SK-N-SH (cell line): ENCODE data around the gene INO80C. TPM values are rescaled to one million over a fixed set of nuclear protein-coding genes. Genes with fewer than 3 reads are reported as not detected.

ENCODE experiments used
- CTCF ChIA-PET: fragments of 300-600, 350-600 bp; formaldehyde crosslinking; extraction: SDS; loops from one replicate; lab custom pipeline; 2021; lab: Yijun Ruan, JAX
- POLR2A ChIA-PET: fragments of 350-600 bp; sonication (Branson Sonifier 250); formaldehyde crosslinking; extraction: SDS; loops from one replicate; lab custom pipeline; 2020; ENCODE audit warnings: antibody characterized with exemption, inconsistent platforms; lab: Yijun Ruan, JAX
- DNase-seq: peaks from one replicate; pipeline ENCODE4 v3.0.0; 2012
- H2AFZ ChIP-seq: fragments of 200-600 bp; sonication (generic); 2 replicates; pipeline ENCODE4 v1.8.1; 2016; ENCODE audit warnings: antibody characterized with exemption, mild to moderate bottlenecking, low read depth
- H3F3A ChIP-seq: fragments of 200-600 bp; sonication (generic); replicated peaks from 2 replicates; pipeline ENCODE3; 2016; ENCODE audit warnings: antibody characterized with exemption, mild to moderate bottlenecking; ENCODE audit not compliant: insufficient read depth
- H3K27ac ChIP-seq, 2 experiments: fragments of 200-500 bp in 1 of 2; fragments of 200-600 bp in 1 of 2; sonication (Bioruptor generic) in 1 of 2; sonication (generic), shearing (Covaris generic) in 1 of 2; 2 replicates each; pipeline versions ENCODE4 v1.5.1 to v1.6.1; 2014 to 2016; ENCODE audit warnings: low read depth in 2 of 2, inconsistent platforms in 1 of 2, low read length in 1 of 2, mild to moderate bottlenecking in 1 of 2, mixed read lengths in 1 of 2
- H3K27me3 ChIP-seq: fragments of 200-600 bp; sonication (generic), shearing (Covaris generic); 2 replicates; pipeline ENCODE4 v1.6.1; 2016; ENCODE audit warnings: mixed run types; ENCODE audit not compliant: insufficient read depth
- H3K36me3 ChIP-seq, 2 experiments: fragments of 200-500 bp in 1 of 2; fragments of 200-600 bp in 1 of 2; sonication (Bioruptor generic) in 1 of 2; sonication (generic) in 1 of 2; replicated peaks in 1 of 2; 2 replicates each; pipeline versions ENCODE3 to v1.5.1; 2014 to 2016; ENCODE audit warnings: low read length in 1 of 2, mild to moderate bottlenecking in 1 of 2; ENCODE audit not compliant: insufficient read depth in 2 of 2, control insufficient read depth in 1 of 2
- H3K4me1 ChIP-seq, 2 experiments: fragments of 200-500 bp in 1 of 2; fragments of 200-600 bp in 1 of 2; sonication (Bioruptor generic) in 1 of 2; sonication (generic), shearing (Covaris generic) in 1 of 2; 2 replicates each; pipeline versions ENCODE4 v1.5.1 to v1.6.1; 2014 to 2016; ENCODE audit warnings: low read depth in 1 of 2, low read length in 1 of 2, mixed run types in 1 of 2; ENCODE audit not compliant: insufficient read depth in 2 of 2, control insufficient read depth in 1 of 2
- H3K4me2 ChIP-seq: fragments of 200-600 bp; sonication (generic), shearing (Covaris generic); 2 replicates; pipeline ENCODE4 v1.6.1; 2017; ENCODE audit warnings: mixed run types
- H3K4me3 ChIP-seq, 2 experiments: fragments of 200-500 bp in 1 of 2; fragments of 200-600 bp in 1 of 2; sonication (Bioruptor generic) in 1 of 2; sonication (generic), shearing (Covaris generic) in 1 of 2; 2 replicates each; pipeline versions ENCODE4 v1.5.1 to v1.8.1; 2014 to 2016; ENCODE audit warnings: low read depth in 2 of 2, inconsistent platforms in 1 of 2, low read length in 1 of 2, mild to moderate bottlenecking in 1 of 2, mixed read lengths in 1 of 2, moderate library complexity in 1 of 2
- H3K79me2 ChIP-seq: fragments of 200-600 bp; sonication (generic); 2 replicates; pipeline ENCODE4 v1.8.1; 2017; ENCODE audit warnings: mild to moderate bottlenecking; ENCODE audit not compliant: insufficient read depth
- H3K9ac ChIP-seq: fragments of 200-600 bp; sonication (generic); 2 replicates; pipeline ENCODE4 v1.6.1; 2017; ENCODE audit warnings: mixed run types
- H3K9me2 ChIP-seq: fragments of 200-600 bp; sonication (generic); 2 replicates; pipeline ENCODE4 v1.6.1; 2017; ENCODE audit warnings: mixed run types
- H3K9me3 ChIP-seq: fragments of 200-600 bp; sonication (generic); 2 replicates; pipeline ENCODE4 v1.6.1; 2017; ENCODE audit warnings: mixed run types, mild to moderate bottlenecking, moderate library complexity
- H4K20me1 ChIP-seq: fragments of 200-600 bp; sonication (generic); 2 replicates; pipeline ENCODE4 v1.6.1; 2017; ENCODE audit warnings: mild to moderate bottlenecking, mixed run types; ENCODE audit not compliant: insufficient read depth
- CHD2 ChIP-seq: fragments of 150-350 bp; IDR thresholded peaks from 2 replicates; pipeline ENCODE4 v1.6.1; 2018; ENCODE audit warnings: low read length; ENCODE audit not compliant: partially characterized antibody
- ELF1 ChIP-seq: IDR thresholded peaks from 2 replicates; pipeline ENCODE4 v1.4.0; 2012
- EZH2phosphoT487 ChIP-seq: fragments of 200-600 bp; sonication (generic); IDR thresholded peaks from 2 replicates; pipeline ENCODE4 v1.6.1; 2017; ENCODE audit warnings: low read depth, mixed run types, mild to moderate bottlenecking, antibody characterized with exemption, moderate library complexity, borderline replicate concordance
- GABPA ChIP-seq: IDR thresholded peaks from 2 replicates; pipeline ENCODE4 v1.4.0; 2012; ENCODE audit warnings: low read depth, mild to moderate bottlenecking
- IRF3 ChIP-seq: fragments of 150-350 bp; IDR thresholded peaks from 2 replicates; pipeline ENCODE4 v1.6.1; 2016; ENCODE audit warnings: mild to moderate bottlenecking, low read depth, low read length
- JUND ChIP-seq: IDR thresholded peaks from 2 replicates; pipeline ENCODE4 v1.4.0; 2012
- MAX ChIP-seq: IDR thresholded peaks from 2 replicates; pipeline ENCODE4 v1.4.0; 2012; ENCODE audit warnings: low read depth
- MEF2A ChIP-seq: IDR thresholded peaks from 2 replicates; pipeline ENCODE4 v1.4.0; 2012; ENCODE audit warnings: low read depth, borderline replicate concordance
- MXI1 ChIP-seq: IDR thresholded peaks from 2 replicates; pipeline ENCODE4 v1.6.1; 2012; ENCODE audit warnings: mild to moderate bottlenecking, low read depth, low read length, improper control_type of control experiment
- NFIC ChIP-seq: IDR thresholded peaks from 2 replicates; pipeline ENCODE4 v1.4.0; 2012; ENCODE audit warnings: borderline replicate concordance
- POLR2AphosphoS5 ChIP-seq: IDR thresholded peaks from 2 replicates; pipeline ENCODE4 v1.6.1; 2012; ENCODE audit warnings: low read depth, low read length
- RXRA ChIP-seq: IDR thresholded peaks from 2 replicates; pipeline ENCODE4 v1.4.0; 2012; ENCODE audit warnings: low read depth, mild to moderate bottlenecking, borderline replicate concordance
- SIN3A ChIP-seq: IDR thresholded peaks from 2 replicates; pipeline ENCODE4 v1.6.1; 2012; ENCODE audit warnings: low read depth, mild to moderate bottlenecking, low read length, moderate library complexity, borderline replicate concordance
- TAF1 ChIP-seq: IDR thresholded peaks from 2 replicates; pipeline ENCODE4 v1.6.1; 2012; ENCODE audit warnings: low read depth, mild to moderate bottlenecking, low read length, moderate library complexity, borderline replicate concordance
- WGBS: methylation state at CpG from one replicate; pipeline ENCODE4 v1.1.6; 2017; ENCODE audit warnings: low lambda C conversion rate; 5-methylcytosine and 5-hydroxymethylcytosine counted together
- polyA plus RNA-seq, 3 experiments: library from polyadenylated mRNA; depleted of rRNA; stranded (reverse); fragments of >200 nt; gene quantifications; 2 replicates each; pipeline ENCODE4 v1.2.3, GENCODE V29; 2012
- TF ChIP-seq, protein P1 (sequence below): IDR thresholded peaks from 2 replicates; pipeline ENCODE4 v1.6.1; 2012; ENCODE audit warnings: mild to moderate bottlenecking, low read depth, low read length, moderate library complexity
- TF ChIP-seq, protein P2 (sequence below): IDR thresholded peaks from 2 replicates; pipeline ENCODE4; 2012
- TF ChIP-seq, protein P3 (sequence below): fragments of 200-600 bp; sonication (generic); IDR thresholded peaks from 2 replicates; pipeline ENCODE4 v1.6.1; 2017; ENCODE audit warnings: antibody characterized with exemption, mild to moderate bottlenecking, moderate library complexity

The INO80C gene
- polyA plus RNA-seq, 1 of the 3 experiments (the other 2 are of a cell fraction), result 17.0 TPM

- no peaks in the 10 kb centered on the region for H3K27me3 ChIP-seq
- H3K9ac ChIP-seq, result no peak overlapping the region
- H2AFZ ChIP-seq, result no peak overlapping the region
- no peaks in the 10 kb centered on the region for H3F3A ChIP-seq
- H3K27ac ChIP-seq, result no peak overlapping the region
- no peaks in the 10 kb centered on the region for H4K20me1 ChIP-seq
- no peak overlapping the region for H3K4me3 ChIP-seq
- H3K9me3 ChIP-seq, result no peaks in the 10 kb centered on the region
- no peaks in the 10 kb centered on the region for H3K9me2 ChIP-seq
- TF ChIP-seq RXRA, result no peak
- TF ChIP-seq, protein P1, sequence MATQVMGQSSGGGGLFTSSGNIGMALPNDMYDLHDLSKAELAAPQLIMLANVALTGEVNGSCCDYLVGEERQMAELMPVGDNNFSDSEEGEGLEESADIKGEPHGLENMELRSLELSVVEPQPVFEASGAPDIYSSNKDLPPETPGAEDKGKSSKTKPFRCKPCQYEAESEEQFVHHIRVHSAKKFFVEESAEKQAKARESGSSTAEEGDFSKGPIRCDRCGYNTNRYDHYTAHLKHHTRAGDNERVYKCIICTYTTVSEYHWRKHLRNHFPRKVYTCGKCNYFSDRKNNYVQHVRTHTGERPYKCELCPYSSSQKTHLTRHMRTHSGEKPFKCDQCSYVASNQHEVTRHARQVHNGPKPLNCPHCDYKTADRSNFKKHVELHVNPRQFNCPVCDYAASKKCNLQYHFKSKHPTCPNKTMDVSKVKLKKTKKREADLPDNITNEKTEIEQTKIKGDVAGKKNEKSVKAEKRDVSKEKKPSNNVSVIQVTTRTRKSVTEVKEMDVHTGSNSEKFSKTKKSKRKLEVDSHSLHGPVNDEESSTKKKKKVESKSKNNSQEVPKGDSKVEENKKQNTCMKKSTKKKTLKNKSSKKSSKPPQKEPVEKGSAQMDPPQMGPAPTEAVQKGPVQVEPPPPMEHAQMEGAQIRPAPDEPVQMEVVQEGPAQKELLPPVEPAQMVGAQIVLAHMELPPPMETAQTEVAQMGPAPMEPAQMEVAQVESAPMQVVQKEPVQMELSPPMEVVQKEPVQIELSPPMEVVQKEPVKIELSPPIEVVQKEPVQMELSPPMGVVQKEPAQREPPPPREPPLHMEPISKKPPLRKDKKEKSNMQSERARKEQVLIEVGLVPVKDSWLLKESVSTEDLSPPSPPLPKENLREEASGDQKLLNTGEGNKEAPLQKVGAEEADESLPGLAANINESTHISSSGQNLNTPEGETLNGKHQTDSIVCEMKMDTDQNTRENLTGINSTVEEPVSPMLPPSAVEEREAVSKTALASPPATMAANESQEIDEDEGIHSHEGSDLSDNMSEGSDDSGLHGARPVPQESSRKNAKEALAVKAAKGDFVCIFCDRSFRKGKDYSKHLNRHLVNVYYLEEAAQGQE, result no peak
- TF ChIP-seq ELF1, result no peak
- TF ChIP-seq GABPA, result no peak
- TF ChIP-seq CHD2, result no peak
- no peak for TF ChIP-seq JUND
- no peak for TF ChIP-seq EZH2phosphoT487
- no peaks in the 10 kb centered on the region; a peak in 1 of 4 replicates for H3K4me1 ChIP-seq
- CTCF ChIA-PET, result no interaction called here
- 82% methylated on average over 3 of the region's 3 CpGs for WGBS
- DNase-seq, result no peak
- H3K4me2 ChIP-seq, result no peak overlapping the region
- POLR2A ChIA-PET, result no interaction called here
- no peaks in the 10 kb centered on the region for H3K79me2 ChIP-seq
- no peaks in the 10 kb centered on the region for H3K36me3 ChIP-seq
These were observed 28.0 kb downstream of the INO80C start for GRCh38 chr18:35469725-35470124.

- Histone ChIP-seq H3K4me2 (no peak overlapping the region), H4K20me1 (no peaks in the 10 kb centered on the region), H3K36me3 (no peaks in the 10 kb centered on the region), H2AFZ (no peak overlapping the region), H3K9me3 (no peaks in the 10 kb centered on the region), H3K9me2 (no peaks in the 10 kb centered on the region), H3K79me2 (no peaks in the 10 kb centered on the region), H3K4me1 (no peaks in the 10 kb centered on the region; a peak in 1 of 4 replicates), H3F3A (no peaks in the 10 kb centered on the region), H3K27me3 (no peaks in the 10 kb centered on the region), H3K9ac (no peak overlapping the region), H3K4me3 (no peak overlapping the region), H3K27ac (no peak overlapping the region)
- CTCF ChIA-PET, result no interaction called here
- no peak for DNase-seq
- POLR2A ChIA-PET, result no interaction called here
- 93% methylated on average over 2 of the region's 2 CpGs for WGBS
- no peak for TF ChIP-seq SIN3A
- TF ChIP-seq MEF2A, result no peak
- TF ChIP-seq POLR2AphosphoS5, result no peak
- TF ChIP-seq GABPA, result no peak
- TF ChIP-seq, protein P2, sequence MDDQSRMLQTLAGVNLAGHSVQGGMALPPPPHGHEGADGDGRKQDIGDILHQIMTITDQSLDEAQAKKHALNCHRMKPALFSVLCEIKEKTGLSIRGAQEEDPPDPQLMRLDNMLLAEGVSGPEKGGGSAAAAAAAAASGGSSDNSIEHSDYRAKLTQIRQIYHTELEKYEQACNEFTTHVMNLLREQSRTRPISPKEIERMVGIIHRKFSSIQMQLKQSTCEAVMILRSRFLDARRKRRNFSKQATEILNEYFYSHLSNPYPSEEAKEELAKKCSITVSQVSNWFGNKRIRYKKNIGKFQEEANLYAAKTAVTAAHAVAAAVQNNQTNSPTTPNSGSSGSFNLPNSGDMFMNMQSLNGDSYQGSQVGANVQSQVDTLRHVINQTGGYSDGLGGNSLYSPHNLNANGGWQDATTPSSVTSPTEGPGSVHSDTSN, result no peak
- TF ChIP-seq, protein P3, sequence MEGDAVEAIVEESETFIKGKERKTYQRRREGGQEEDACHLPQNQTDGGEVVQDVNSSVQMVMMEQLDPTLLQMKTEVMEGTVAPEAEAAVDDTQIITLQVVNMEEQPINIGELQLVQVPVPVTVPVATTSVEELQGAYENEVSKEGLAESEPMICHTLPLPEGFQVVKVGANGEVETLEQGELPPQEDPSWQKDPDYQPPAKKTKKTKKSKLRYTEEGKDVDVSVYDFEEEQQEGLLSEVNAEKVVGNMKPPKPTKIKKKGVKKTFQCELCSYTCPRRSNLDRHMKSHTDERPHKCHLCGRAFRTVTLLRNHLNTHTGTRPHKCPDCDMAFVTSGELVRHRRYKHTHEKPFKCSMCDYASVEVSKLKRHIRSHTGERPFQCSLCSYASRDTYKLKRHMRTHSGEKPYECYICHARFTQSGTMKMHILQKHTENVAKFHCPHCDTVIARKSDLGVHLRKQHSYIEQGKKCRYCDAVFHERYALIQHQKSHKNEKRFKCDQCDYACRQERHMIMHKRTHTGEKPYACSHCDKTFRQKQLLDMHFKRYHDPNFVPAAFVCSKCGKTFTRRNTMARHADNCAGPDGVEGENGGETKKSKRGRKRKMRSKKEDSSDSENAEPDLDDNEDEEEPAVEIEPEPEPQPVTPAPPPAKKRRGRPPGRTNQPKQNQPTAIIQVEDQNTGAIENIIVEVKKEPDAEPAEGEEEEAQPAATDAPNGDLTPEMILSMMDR, result no peak
- no peak for TF ChIP-seq MAX
- no peak for TF ChIP-seq IRF3
- no peak for TF ChIP-seq ELF1
- no peak for TF ChIP-seq EZH2phosphoT487
- TF ChIP-seq MXI1, result no peak
- no peak for TF ChIP-seq TAF1
- TF ChIP-seq JUND, result no peak
- TF ChIP-seq NFIC, result no peak
These were observed 29.0 kb downstream of the INO80C start for GRCh38 chr18:35468711-35469110.
